ENCODE measurements around the gene ASAP3.

DNA sequence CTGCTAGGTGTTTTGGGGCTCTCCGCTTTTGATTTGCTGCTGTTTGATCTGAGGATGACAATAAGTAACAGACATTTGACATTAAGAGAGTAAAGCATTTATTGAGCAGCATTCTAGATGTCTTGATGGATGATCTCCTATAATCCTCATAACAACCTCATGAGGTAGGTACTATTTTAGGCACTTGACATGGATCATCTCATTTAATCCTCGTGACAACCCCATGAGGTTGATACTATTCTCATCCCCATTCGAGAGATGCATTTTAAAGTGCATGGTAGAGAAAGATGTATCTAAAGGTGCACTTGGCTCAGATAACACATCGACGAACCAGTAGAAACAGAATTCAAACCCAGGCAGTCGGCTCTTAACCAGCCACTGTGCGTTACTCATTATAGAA is 86.1 kb downstream of the ASAP3 start:
- TF ChIP-seq, protein P1, sequence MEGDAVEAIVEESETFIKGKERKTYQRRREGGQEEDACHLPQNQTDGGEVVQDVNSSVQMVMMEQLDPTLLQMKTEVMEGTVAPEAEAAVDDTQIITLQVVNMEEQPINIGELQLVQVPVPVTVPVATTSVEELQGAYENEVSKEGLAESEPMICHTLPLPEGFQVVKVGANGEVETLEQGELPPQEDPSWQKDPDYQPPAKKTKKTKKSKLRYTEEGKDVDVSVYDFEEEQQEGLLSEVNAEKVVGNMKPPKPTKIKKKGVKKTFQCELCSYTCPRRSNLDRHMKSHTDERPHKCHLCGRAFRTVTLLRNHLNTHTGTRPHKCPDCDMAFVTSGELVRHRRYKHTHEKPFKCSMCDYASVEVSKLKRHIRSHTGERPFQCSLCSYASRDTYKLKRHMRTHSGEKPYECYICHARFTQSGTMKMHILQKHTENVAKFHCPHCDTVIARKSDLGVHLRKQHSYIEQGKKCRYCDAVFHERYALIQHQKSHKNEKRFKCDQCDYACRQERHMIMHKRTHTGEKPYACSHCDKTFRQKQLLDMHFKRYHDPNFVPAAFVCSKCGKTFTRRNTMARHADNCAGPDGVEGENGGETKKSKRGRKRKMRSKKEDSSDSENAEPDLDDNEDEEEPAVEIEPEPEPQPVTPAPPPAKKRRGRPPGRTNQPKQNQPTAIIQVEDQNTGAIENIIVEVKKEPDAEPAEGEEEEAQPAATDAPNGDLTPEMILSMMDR (IDR thresholded peaks at IDR 0.05): no peak
- no peak for TF ChIP-seq POLR2A (IDR thresholded peaks at IDR 0.05)

All from thyroid gland (tissue), 4 donors.